GM19395 (cell line): ENCODE data around the gene TAF9.
"Not testable (repeated sequence)": the region's sequence is repeated elsewhere in the genome, so short reads cannot be mapped to it uniquely, and the experiment has no call there.

Experiments
- ATAC-seq: cut with Tn5 transposase; IDR thresholded peaks from one replicate; pipeline ENCODE4 v1.9.1; 2021; ENCODE audit warnings: mild to moderate bottlenecking, moderate library complexity; ENCODE audit not compliant: unreplicated experiment

TAF9 gene, protein sequence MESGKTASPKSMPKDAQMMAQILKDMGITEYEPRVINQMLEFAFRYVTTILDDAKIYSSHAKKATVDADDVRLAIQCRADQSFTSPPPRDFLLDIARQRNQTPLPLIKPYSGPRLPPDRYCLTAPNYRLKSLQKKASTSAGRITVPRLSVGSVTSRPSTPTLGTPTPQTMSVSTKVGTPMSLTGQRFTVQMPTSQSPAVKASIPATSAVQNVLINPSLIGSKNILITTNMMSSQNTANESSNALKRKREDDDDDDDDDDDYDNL

DNA sequence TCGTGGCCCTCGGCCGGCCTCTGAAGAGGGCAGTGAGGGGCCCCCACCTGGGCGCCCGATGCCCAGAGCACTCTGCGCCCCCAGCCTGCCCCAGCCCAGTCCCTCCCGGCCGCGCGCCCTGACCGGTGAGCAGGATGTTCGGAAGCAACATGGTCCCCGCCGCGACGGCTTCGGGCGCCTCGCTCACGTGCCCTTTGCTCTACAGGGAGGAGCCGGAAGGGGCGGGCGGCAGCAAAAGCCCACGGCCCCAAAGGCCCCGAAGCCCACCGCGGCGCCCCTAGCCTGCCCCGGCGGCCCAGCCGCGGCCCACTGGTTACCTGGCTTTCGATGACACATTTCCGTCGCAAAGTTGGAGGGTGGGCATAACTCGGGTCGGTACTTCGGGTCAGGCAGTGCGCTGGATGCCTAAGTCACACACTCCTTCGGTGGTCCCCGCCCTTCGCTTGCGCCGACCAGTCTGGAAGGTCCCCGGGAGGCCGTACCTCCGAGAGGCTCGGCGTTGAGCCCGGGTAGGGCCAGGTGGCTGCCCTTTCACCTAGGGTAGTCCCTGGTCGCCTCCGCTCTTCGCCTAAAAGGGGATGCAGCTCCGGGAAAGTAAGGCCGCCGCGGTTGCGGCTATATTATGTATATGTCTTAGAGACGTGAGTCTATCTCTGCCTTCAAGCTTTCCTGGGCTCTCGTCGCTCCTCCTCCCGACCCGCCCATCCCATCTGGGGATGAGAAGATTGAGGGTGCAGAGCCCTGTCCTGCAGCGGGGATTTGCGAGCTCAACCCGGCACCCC lies at the start of gene TAF9, which contains the start of the genes AK6 and RAD17:
TAF9 (minus strand) TSS at position 181 of the 782 bp plus-strand sequence. CDS start 3,783 bp downstream, outside the sequence.
AK6 (minus strand) TSS at position 181 of the 782 bp plus-strand sequence; CDS start at position 151, 30 bp downstream.
RAD17 (plus strand) TSS at position 479 of the 782 bp plus-strand sequence. CDS start 2,391 bp downstream, outside the sequence.
- ATAC-seq: peak; percentile 95

- ATAC-seq: no peak
These were observed 49.2 kb upstream of the TAF9 start for GRCh38 chr5:69418554-69418953.

DNA sequence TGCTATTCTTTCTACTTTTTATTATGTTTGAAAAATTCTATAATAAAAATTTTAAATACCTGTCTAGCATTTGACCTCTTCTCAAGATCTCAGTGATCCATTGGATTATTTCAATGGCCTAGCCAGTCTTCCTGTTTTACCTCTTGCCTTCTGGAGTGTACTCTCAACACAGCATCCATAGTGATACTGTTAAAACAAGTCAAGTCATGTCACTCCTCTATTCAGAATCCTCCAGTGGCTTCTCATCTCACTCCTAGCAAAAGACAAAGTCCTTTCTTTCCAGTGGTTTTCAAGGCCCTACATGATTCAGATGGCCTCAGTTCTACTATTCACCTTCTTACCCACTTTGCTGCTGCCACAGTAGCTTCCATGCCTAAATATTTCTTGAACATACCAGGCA lies 47.4 kb upstream of the TAF9 start:
- no peak for ATAC-seq

DNA sequence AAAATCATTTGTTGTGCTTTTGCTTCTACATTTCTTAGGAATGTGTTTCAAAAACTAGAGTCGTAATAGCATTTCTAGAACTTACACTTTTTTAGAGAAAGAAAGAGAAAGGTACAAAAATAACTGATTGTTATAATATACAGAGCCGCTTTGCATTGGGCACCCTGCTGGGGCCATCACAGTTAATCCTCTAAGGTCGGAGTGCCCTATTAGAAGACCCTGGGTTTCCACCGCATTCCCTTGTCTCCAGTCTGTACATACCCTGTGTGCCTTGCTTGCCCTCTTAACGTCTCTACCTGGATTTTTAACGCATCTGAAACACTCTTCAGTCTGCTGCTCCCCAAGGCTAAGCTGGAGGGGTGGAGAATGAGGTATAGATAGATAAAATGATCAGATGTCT lies 46.9 kb upstream of the TAF9 start:
- no peak for ATAC-seq

DNA sequence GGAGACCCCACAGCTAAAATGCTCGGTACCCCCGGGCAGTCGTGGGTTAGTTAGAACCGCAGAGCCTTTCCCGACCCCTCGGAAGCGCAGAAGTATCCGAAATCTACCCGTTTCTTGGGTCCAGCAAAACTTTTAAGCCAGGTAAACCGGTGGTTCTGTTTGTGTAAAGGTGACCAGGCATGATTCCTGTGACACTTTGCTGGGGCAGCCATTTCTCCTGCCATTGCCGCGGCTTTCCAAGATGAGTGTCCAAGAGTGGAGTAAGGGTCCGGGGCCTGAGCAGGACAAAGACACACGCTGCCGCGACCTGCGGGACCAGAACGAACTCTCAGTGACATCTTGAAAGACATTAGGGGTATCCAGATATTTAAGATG lies 46.3 kb upstream of the TAF9 start:
- ATAC-seq: no peak

DNA sequence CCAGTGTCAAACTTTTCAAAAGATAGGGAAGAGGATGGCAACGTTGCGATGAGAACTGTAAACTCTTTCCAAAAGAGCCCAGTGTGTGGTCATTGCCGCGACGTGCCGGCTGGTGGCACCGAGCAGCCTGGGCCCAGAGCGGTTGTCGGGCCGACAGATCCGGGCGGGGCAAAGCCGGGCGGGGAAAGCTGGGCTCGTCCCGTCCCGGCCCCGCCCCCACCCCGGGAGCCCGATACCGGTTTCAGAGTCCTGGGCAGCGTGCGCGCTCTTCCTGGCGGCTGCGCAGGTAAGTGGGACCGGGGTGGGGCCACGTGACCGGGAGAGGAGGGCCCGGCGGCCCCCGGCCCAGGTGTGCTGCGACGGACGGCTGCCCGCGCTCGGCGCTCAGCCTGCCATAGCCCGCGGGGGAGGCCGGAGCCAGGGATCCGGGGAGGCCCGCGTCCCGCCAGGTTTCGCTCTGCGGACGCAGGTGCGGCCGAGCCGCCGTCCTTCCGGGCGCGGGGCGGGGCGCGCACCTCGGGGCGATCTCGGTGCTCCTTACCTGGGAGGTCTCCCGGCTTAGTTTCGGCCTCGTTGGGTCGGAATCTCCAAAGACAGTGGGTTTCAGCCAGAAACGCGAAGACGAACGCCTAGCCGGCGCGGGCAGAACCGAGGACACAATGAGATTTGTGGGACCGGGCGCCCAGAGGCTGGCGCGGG lies 45.7 kb upstream of the TAF9 start, which contains the start of gene MARVELD2:
MARVELD2 (plus strand) TSS at position 232 of the 699 bp plus-strand sequence. CDS start 4,270 bp downstream, outside the sequence.
- no peak for ATAC-seq

DNA sequence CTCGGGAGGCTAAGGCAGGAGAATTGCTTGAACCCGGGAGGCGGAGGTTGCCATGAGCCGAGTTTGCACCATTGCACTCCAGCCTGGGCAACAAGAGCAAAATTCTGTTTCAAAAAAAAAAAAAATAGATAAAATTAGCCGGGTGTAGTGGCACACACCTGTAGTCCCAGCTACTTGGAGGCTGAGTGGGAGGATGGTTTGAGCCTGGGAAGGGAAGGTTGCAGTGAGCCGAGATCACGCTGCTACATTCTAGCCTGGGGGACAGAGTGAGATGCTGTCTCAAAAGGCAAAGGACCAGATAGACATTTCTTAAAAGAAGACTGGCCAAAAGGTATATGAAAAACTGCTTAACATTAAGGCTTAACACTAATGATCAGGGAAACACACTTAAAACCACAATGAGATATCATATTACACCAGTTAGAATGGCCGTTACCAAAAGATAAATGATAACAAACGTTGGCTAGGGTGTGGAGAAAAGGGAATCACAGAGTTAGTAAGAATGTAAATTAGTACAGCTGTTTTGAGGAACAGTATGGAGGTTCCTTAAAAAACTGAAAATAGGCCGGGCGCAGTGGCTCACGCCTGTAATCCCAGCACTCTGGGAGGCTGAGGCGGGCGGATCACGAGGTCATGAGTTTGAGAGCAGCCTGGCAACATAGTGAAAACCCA lies 35.5 kb upstream of the TAF9 start:
- no peak for ATAC-seq

GRCh38 chr5:69378376-69378775 lies 9.1 kb upstream of the TAF9 start:
- ATAC-seq: no peak

GRCh38 chr5:69374911-69375446 lies 5.7 kb upstream of the TAF9 start:
- peak; percentile 82 for ATAC-seq

- no peak for ATAC-seq
These were observed 3.1 kb upstream of the TAF9 start for GRCh38 chr5:69372394-69372793.

GRCh38 chr5:69370335-69370734 lies 1.0 kb upstream of the TAF9 start:
- not testable (repeated sequence) for ATAC-seq

DNA sequence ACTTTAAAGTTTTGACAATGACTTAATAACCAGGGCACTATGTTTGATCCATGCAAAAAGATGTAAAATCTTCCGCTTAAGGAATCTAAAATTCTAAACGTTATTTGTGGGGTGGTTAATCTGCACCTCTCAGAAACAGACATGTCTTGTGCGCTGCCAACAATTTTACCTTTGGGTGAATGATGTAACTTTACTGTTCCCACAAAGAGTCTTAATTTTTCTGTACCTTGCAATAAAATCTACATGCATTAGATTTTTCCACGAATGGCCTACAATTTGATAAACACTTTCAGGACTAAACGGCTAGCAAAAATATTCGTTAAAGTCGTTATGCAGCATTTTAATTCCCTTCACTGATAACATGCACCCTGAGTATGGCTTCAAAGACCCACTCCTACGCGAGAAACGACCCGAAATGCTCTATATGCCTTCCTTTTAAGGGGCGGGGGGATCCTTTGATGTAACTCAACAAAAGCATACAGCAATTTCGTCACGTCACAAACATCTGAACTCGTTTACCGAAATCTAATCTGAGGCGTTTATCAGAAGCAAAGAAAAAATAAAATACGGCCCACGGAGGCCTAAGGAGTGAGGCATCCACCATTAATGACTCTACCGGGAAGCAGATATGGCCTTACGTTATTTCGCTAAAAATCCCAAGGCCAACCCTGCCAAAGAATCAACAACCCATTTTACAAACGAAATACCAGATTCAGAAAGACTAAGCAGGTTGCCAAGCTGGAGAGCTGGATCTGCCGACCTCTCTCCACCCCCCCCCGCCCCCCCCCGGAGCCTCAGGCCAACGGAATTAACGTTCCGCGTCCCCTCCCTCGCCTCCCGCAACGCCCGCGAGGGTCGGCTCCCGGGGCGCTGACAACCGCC lies 621 bp downstream of the TAF9 start:
- peak; percentile 24 for ATAC-seq

DNA sequence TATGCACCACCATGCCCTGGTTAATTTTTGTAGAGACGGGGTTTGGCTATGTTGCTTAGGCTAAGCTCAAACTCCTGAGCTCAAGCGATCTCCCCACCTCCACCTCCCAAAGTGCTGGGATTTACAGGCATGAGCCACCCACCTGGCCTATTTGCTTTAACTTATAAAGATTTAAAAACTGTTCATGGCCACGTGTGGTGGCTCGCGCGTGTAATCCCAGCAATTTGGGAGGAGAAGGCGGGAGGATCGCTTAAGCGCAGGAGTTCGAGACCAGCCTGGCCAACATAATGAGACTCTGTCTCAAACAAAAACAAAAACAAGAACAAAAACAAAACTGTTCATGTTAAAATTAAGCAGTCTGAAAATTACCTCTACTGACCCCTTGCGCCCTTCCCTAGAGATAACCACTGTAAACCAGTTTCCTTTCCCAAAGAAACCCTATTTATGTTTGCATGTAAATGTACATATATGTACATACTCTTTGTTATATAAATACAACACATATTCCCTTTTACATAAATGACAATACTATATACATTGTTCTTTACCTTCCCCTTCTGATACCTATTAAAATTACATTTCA lies 1.5 kb downstream of the TAF9 start:
- no peak for ATAC-seq

- ATAC-seq: no peak
These were observed 4.5 kb downstream of the TAF9 start for GRCh38 chr5:69364850-69365249.

GRCh38 chr5:69364414-69364813 lies 4.9 kb downstream of the TAF9 start:
- no peak for ATAC-seq

DNA sequence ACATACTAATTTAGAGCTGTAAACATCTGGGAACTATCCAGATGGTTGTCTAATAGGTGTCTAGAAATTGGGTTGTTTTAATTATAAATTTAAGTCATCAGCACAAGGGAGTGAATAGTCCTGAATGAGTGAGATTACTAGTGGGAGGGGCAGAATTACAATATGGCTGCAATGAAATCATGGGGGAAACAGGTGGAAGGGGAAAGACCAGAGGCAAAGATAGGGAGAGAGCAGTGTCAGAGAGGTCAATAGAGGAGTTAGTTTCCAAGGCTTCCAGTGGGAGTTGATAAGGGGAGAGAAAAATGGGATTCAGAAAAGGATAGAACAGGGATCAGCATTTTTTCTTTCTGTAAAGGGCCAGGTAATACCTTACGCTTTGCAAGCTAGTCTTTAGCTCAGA lies 8.9 kb downstream of the TAF9 start:
- ATAC-seq: no peak

DNA sequence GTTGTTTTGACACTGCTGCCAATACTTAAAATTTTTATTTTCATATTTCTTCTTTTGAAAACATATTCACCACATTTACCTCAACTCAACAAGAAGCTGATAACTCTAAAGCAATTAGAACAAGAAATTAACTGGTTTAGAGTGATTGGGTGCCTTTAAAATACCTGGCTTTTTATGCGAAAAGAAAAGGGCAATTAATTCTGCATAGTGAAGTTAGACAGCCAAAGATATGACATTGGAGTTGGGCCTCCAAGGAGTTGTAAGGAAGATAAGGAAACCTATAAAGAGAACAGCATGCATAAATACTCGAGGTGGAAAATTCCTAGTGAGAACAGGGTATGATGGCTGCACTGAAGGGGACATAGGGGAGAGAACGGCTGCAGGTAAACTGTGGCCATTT lies 9.6 kb downstream of the TAF9 start:
- no peak for ATAC-seq

GRCh38 chr5:69350664-69351063 lies 18.7 kb downstream of the TAF9 start:
- ATAC-seq: no peak

DNA sequence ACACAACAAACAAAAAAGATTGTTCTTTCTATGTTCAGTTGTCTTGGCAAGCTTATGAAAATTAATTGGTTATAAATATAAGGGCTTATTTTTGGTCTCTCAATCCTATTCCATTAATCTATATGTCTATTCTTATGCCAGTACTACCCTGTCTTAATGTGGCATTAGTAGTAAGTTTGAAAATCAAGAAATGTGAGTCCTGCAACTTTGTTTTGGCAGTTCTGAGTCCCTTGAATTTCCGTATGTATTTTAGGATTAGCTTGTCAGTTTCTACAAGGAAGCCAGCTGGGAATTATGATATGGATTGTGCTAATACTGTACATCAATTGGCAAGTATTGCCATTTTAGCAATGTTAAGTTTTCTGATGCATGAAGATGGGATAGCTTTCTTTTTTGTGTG lies 26.2 kb downstream of the TAF9 start:
- ATAC-seq: no peak
